PFSK-1 (cell line): ENCODE results near the gene TBC1D7.

Experiments used
- POLR2AphosphoS5 ChIP-seq: IDR thresholded peaks from 2 replicates; pipeline ENCODE4 v1.6.1; 2012; ENCODE audit warnings: low read depth, mild to moderate bottlenecking, control low read depth, low read length, moderate library complexity
- REST ChIP-seq, 2 experiments: IDR thresholded peaks; 2 replicates each; pipeline versions ENCODE4 v1.6.1 to v1.8.0; 2011 to 2012; ENCODE audit warnings: low read depth in 2 of 2, low read length in 2 of 2, control low read depth in 1 of 2, inconsistent platforms in 1 of 2, mild to moderate bottlenecking in 1 of 2, moderate library complexity in 1 of 2; ENCODE audit not compliant: insufficient read depth in 1 of 2
- SIN3A ChIP-seq: IDR thresholded peaks from 2 replicates; pipeline ENCODE4 v1.6.1; 2012; ENCODE audit warnings: mild to moderate bottlenecking, low read length, moderate library complexity, borderline replicate concordance; ENCODE audit not compliant: insufficient read depth
- TAF1 ChIP-seq: IDR thresholded peaks from 2 replicates; pipeline ENCODE4 v1.6.1; 2012; ENCODE audit warnings: low read length, control low read depth, borderline replicate concordance; ENCODE audit not compliant: insufficient read depth

GRCh38 chr6:13362412-13362811 lies 34.1 kb upstream of the TBC1D7 start:
- TF ChIP-seq POLR2AphosphoS5 (no peak), SIN3A (no peak), TAF1 (no peak), REST (IDR thresholded peaks at IDR 0.05; ENCODE audit: insufficient read depth in 1 of 2, low read depth in 2 of 2, low read length in 2 of 2) (no peak)
